Activated naive CD8-positive, alpha-beta T cell treated with anti-CD3 and anti-CD28 coated beads, Interleukin-2, amount 10 ng/mL, durations not matched to agents 7 days and 5 days (primary cell): ENCODE measurements around the gene GPER1. TPM values are rescaled to one million over a fixed set of nuclear protein-coding genes. Genes with fewer than 3 reads are reported as not detected.

Source experiments
- ATAC-seq: fragments of 150-1000 bp; cut with Tn5 transposase; one replicate; pipeline ENCODE4 v1.10.0; 2021; ENCODE audit warnings: low read depth, moderate library complexity
- POLR2A ChIA-PET: fragments of 350-600 bp; sonication (Branson Sonifier 250); formaldehyde crosslinking; loops from one replicate; lab custom pipeline; 2021; ENCODE audit warnings: antibody characterized with exemption; lab: Charles Lee
- DNase-seq: peaks from one replicate; pipeline ENCODE4 v3.0.0; 2021
- H3K27ac Mint-ChIP-seq: one replicate; pipeline ENCODE4 v1.8.0; 2022; ENCODE audit warnings: mild to moderate bottlenecking, mixed read lengths
- H3K27me3 Mint-ChIP-seq: one replicate; pipeline ENCODE4 v1.8.0; 2022; ENCODE audit warnings: mild to moderate bottlenecking, moderate library complexity, mixed read lengths
- H3K36me3 Mint-ChIP-seq: one replicate; pipeline ENCODE4 v1.8.0; 2021; ENCODE audit warnings: mild to moderate bottlenecking, mixed read lengths
- H3K4me1 Mint-ChIP-seq: one replicate; pipeline ENCODE4 v1.8.0; 2021; ENCODE audit warnings: mixed read lengths
- H3K4me3 Mint-ChIP-seq: one replicate; pipeline ENCODE4 v1.8.0; 2022; ENCODE audit warnings: mild to moderate bottlenecking, moderate library complexity, mixed read lengths
- H3K9me3 Mint-ChIP-seq: one replicate; pipeline ENCODE4 v1.8.0; 2021; ENCODE audit warnings: mixed read lengths
- total RNA-seq, 2 experiments: library from RNA; stranded (reverse); gene quantifications; one replicate each; pipeline ENCODE4 v1.2.3, GENCODE V29; 2021

Gene GPER1
- total RNA-seq, 2 experiments from 2014 or later: 0.19 to 0.26 TPM

DNA sequence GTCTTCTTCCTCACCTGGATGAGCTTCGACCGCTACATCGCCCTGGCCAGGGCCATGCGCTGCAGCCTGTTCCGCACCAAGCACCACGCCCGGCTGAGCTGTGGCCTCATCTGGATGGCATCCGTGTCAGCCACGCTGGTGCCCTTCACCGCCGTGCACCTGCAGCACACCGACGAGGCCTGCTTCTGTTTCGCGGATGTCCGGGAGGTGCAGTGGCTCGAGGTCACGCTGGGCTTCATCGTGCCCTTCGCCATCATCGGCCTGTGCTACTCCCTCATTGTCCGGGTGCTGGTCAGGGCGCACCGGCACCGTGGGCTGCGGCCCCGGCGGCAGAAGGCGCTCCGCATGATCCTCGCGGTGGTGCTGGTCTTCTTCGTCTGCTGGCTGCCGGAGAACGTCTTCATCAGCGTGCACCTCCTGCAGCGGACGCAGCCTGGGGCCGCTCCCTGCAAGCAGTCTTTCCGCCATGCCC is 4.3 kb downstream of the GPER1 start:
- DNase-seq (no peak), ATAC-seq (no peak)
- H3K27me3 Mint-ChIP-seq: no peaks in the 10 kb centered on the region
- H3K27ac Mint-ChIP-seq: no peak overlapping the region
- H3K4me1 Mint-ChIP-seq: peaks cover 5% of the 10 kb centered on the region
- no peaks in the 10 kb centered on the region for H3K36me3 Mint-ChIP-seq
- H3K9me3 Mint-ChIP-seq: no peaks in the 10 kb centered on the region
- H3K4me3 Mint-ChIP-seq: no peak overlapping the region
- POLR2A ChIA-PET: no interaction called here

DNA sequence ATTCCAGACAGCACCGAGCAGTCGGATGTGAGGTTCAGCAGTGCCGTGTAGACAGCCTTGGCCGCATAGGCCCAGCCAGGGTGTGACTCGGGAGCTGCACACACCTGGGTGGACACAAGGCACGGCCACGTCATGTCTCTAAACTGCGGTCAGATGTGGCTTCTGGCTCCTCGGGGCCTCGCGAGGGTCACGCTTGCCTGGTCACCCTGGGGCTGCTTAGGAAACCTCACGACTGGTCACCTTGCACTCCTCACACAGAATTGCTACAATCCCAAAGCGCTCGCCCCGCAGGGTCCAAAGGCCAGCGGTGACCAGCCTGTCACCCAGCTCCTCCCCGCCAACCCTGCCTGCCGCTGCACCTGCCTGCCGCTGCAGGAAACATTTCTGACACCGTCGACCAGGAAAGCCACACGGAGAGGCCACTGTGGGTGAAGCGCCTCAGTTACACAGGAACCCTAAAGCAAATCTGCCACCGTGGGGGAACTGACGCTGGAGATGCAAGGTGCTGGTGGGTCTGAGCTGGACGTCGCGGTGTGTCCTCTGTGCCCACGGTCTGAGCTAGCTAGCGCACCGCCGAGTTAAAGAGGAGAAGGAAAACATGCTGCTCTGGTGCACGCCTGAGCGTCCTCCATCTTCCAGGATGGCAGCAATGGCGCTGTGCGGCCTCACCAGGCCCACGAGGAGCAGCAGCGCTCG is 5.0 kb downstream of the GPER1 start:
- ATAC-seq (no peak), DNase-seq (no peak)
- POLR2A ChIA-PET: no interaction called here
- Mint-ChIP-seq H3K27me3 (no peaks in the 10 kb centered on the region), H3K27ac (no peak overlapping the region), H3K4me3 (no peak overlapping the region), H3K9me3 (no peaks in the 10 kb centered on the region), H3K4me1 (peaks cover 3% of the 10 kb centered on the region), H3K36me3 (peaks cover 5% of the 10 kb centered on the region)

GRCh38 chr7:1093502-1093843 is 5.6 kb downstream of the GPER1 start:
- ATAC-seq: no peak
- H3K27me3 Mint-ChIP-seq: no peaks in the 10 kb centered on the region
- POLR2A ChIA-PET: no interaction called here
- H3K27ac Mint-ChIP-seq: no peak overlapping the region
- H3K9me3 Mint-ChIP-seq: no peaks in the 10 kb centered on the region
- H3K36me3 Mint-ChIP-seq: peaks cover 8% of the 10 kb centered on the region
- DNase-seq: no peak
- H3K4me1 Mint-ChIP-seq: peaks cover 3% of the 10 kb centered on the region
- H3K4me3 Mint-ChIP-seq: no peak overlapping the region

- ATAC-seq: no peak
- peaks cover 8% of the 10 kb centered on the region for H3K36me3 Mint-ChIP-seq
Measured at GRCh38 chr7:1093916-1094508, 6.1 kb downstream of the GPER1 start.

DNA sequence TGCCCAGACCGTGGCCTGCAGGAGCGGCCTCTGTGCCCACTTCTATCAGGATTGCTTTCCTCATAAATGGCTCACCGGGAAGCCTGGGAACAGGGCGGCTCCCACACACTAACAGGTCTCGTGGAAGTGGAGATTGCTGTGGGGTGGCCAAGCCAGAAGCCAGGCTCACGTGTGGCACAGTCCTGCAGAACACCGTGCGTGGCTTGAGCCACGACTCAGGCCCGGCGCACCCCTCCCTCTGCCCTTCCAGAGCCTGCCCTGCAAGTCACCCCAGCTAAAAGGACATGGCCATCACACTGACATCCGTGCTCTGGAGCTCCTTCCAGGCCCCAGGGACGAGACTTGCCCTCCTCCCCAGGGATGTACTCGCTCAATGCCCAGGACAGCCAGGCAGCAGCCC is 7.0 kb downstream of the GPER1 start:
- Mint-ChIP-seq H3K27ac (no peak overlapping the region), H3K4me3 (no peak overlapping the region), H3K9me3 (no peaks in the 10 kb centered on the region), H3K27me3 (no peaks in the 10 kb centered on the region), H3K4me1 (peaks cover 3% of the 10 kb centered on the region), H3K36me3 (peaks cover 8% of the 10 kb centered on the region)
- ATAC-seq (no peak), DNase-seq (no peak)
- POLR2A ChIA-PET: no interaction called here

More at GRCh38 chr7:1093916-1094508, 6.1 kb downstream of the GPER1 start:
- Mint-ChIP-seq H3K27me3 (no peaks in the 10 kb centered on the region), H3K27ac (no peak overlapping the region), H3K4me1 (peaks cover 3% of the 10 kb centered on the region), H3K9me3 (no peaks in the 10 kb centered on the region), H3K4me3 (no peak overlapping the region)
- no peak for DNase-seq
- POLR2A ChIA-PET: no interaction called here

DNA sequence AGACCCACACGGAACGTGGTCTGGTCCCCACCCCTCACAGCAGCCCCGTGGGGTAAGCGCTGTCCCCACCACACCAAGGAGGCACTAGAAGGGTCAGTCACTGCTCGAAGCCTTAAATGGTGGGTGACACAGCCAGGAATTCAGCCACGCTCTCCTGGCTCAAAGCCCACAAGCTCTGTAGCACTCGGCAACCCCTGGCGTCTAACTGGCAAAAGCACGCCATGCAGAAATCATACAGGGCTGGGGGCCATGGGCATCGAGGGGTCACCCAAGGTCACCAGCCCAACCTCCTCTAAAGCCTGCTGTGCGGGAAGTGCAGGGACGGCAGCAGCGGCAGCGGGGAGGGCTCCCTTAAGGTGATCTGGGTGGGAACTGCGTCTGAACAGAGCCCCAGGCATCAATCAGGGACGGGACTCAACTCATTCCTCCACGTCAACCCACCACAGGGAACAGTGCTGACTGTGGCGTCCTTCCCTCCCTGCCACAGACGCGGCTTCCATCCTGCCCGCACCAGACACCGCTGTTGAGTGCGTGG is 7.8 kb downstream of the GPER1 start:
- H3K36me3 Mint-ChIP-seq: peaks cover 8% of the 10 kb centered on the region
- H3K27ac Mint-ChIP-seq: no peak overlapping the region
- no peak overlapping the region for H3K4me3 Mint-ChIP-seq
- H3K9me3 Mint-ChIP-seq: no peaks in the 10 kb centered on the region
- POLR2A ChIA-PET: no interaction called here
- H3K4me1 Mint-ChIP-seq: peaks cover 3% of the 10 kb centered on the region
- ATAC-seq (no peak), DNase-seq (no peak)
- H3K27me3 Mint-ChIP-seq: no peaks in the 10 kb centered on the region

GRCh38 chr7:1096156-1097119 is 8.5 kb downstream of the GPER1 start:
- DNase-seq: no peak

GRCh38 chr7:1097120-1097504 is 9.2 kb downstream of the GPER1 start:
- Mint-ChIP-seq H3K27ac (no peak overlapping the region), H3K27me3 (no peaks in the 10 kb centered on the region), H3K4me3 (no peak overlapping the region), H3K9me3 (no peaks in the 10 kb centered on the region), H3K4me1 (peaks cover 3% of the 10 kb centered on the region), H3K36me3 (peaks cover 8% of the 10 kb centered on the region)
- POLR2A ChIA-PET: no interaction called here
- ATAC-seq (no peak), DNase-seq (no peak)

More at GRCh38 chr7:1096156-1097119, 8.5 kb downstream of the GPER1 start:
- Mint-ChIP-seq H3K27ac (no peak overlapping the region), H3K4me3 (no peak overlapping the region), H3K36me3 (peaks cover 8% of the 10 kb centered on the region), H3K4me1 (peaks cover 3% of the 10 kb centered on the region), H3K9me3 (no peaks in the 10 kb centered on the region), H3K27me3 (no peaks in the 10 kb centered on the region)
- POLR2A ChIA-PET: no interaction called here
- no peak for ATAC-seq

DNA sequence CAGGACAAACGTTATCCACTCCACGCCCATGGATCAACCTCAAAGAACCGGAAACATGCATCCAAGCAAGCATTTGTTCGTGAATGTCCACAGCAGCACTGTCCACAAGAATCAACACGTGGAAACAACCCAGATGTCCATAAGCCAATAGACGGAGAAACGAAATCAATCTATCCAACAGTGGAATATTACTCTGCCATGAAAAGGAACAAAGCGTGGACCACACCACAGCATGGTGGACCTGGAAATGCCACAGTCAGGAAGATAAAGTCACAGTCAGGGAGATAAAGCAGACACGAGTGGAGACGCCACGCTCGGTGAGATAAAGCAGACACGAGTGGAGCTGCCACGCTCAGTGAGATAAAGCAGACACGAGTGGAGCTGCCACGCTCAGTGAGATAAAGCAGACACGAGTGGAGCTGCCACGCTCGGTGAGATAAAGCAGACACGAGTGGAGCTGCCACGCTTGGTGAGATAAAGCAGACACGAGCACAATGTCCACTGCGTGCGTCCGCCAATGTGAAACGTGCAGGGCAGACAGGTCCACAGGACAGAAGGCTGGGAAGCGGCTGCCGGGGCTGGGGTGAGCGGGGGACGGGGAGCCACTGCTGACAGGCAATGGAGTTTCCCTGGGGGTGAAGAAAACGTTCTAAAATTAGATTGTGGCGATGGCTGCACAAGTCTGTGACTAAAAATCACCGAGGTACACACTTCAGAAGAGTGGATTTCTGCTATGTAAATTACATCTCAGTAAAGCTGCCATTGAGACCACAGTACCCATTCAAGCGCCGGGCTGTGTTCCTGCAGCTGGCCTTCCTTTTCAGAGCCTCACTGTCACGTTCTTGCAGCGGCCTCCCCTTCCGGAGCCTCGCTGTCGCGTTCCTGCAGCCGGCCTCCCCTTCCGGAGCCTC is 10.6 kb downstream of the GPER1 start:
- Mint-ChIP-seq H3K4me3 (no peak overlapping the region), H3K4me1 (peaks cover 11% of the 10 kb centered on the region), H3K36me3 (peaks cover 8% of the 10 kb centered on the region)

GRCh38 chr7:1099154-1099542 is 11.2 kb downstream of the GPER1 start:
- Mint-ChIP-seq H3K9me3 (no peaks in the 10 kb centered on the region), H3K4me3 (no peak overlapping the region), H3K36me3 (peaks cover 8% of the 10 kb centered on the region), H3K27me3 (no peaks in the 10 kb centered on the region), H3K4me1 (peaks cover 13% of the 10 kb centered on the region), H3K27ac (no peak overlapping the region)
- ATAC-seq (no peak), DNase-seq (no peak)
- POLR2A ChIA-PET: no interaction called here

More for the DNA sequence above, 10.6 kb downstream of the GPER1 start:
- DNase-seq (no peak), ATAC-seq (no peak)
- H3K27ac Mint-ChIP-seq: no peak overlapping the region
- no peaks in the 10 kb centered on the region for H3K9me3 Mint-ChIP-seq
- POLR2A ChIA-PET: no interaction called here
- no peaks in the 10 kb centered on the region for H3K27me3 Mint-ChIP-seq

- ATAC-seq (no peak), DNase-seq (no peak)
- Mint-ChIP-seq H3K27ac (no peak overlapping the region), H3K9me3 (no peaks in the 10 kb centered on the region), H3K36me3 (peaks cover 8% of the 10 kb centered on the region), H3K4me3 (no peak overlapping the region), H3K4me1 (peaks cover 13% of the 10 kb centered on the region), H3K27me3 (no peaks in the 10 kb centered on the region)
- POLR2A ChIA-PET: no interaction called here
Measured at GRCh38 chr7:1099637-1100036, 11.7 kb downstream of the GPER1 start.

GRCh38 chr7:1100386-1100785 is 12.5 kb downstream of the GPER1 start:
- POLR2A ChIA-PET: no interaction called here
- Mint-ChIP-seq H3K9me3 (no peaks in the 10 kb centered on the region), H3K4me1 (peaks cover 20% of the 10 kb centered on the region), H3K27me3 (no peaks in the 10 kb centered on the region), H3K36me3 (peaks cover 8% of the 10 kb centered on the region), H3K27ac (no peak overlapping the region), H3K4me3 (no peak overlapping the region)
- no peak for ATAC-seq
- no peak for DNase-seq
